HepG2 (cell line): ENCODE data around the gene DNM1L. TPM values are rescaled to one million over a fixed set of nuclear protein-coding genes. Genes with fewer than 3 reads are reported as not detected.

Experiments
- ARID4A ChIP-seq: sonication (generic); formaldehyde crosslinking; IDR thresholded peaks from 2 replicates; pipeline ENCODE4 v1.5.0; 2020; ENCODE audit warnings: mild to moderate bottlenecking, missing genetic modification reagents, borderline replicate concordance
- ATF1 ChIP-seq: IDR thresholded peaks from 2 replicates; pipeline ENCODE4 v1.6.1; 2016; ENCODE audit warnings: mild to moderate bottlenecking, control low read depth
- ATRX ChIP-seq: sonication (generic); formaldehyde crosslinking; IDR thresholded peaks from 2 replicates; pipeline ENCODE4 v1.4.0; 2020; ENCODE audit warnings: missing genetic modification reagents, borderline replicate concordance
- ELF3 ChIP-seq: IDR thresholded peaks from 2 replicates; pipeline ENCODE4 v1.6.1; 2016; ENCODE audit warnings: missing genetic modification reagents, missing compliant biosample characterization
- FOXC1 ChIP-seq: sonication (generic); formaldehyde crosslinking; IDR thresholded peaks from 2 replicates; pipeline ENCODE4 v1.8.0; 2022; ENCODE audit warnings: mild to moderate bottlenecking, missing genetic modification reagents, borderline replicate concordance
- GTF3A ChIP-seq: sonication (generic); formaldehyde crosslinking; conservative IDR thresholded peaks from 2 replicates; pipeline ENCODE4 v1.4.0; 2020; ENCODE audit warnings: mild to moderate bottlenecking, missing genetic modification reagents
- HOXA5 ChIP-seq: sonication (generic); formaldehyde crosslinking; IDR thresholded peaks from 2 replicates; pipeline ENCODE4 v1.4.0; 2020; ENCODE audit warnings: missing genetic modification reagents
- KAT2B ChIP-seq: fragments of 150-350 bp; IDR thresholded peaks from 2 replicates; pipeline ENCODE4 v1.6.1; 2014; ENCODE audit warnings: low read depth, low read length, borderline replicate concordance
- KLF12 ChIP-seq: sonication (generic); formaldehyde crosslinking; IDR thresholded peaks from 2 replicates; pipeline ENCODE4 v1.4.0; 2020; ENCODE audit warnings: missing genetic modification reagents, borderline replicate concordance
- KLF6 ChIP-seq: IDR thresholded peaks from 2 replicates; pipeline ENCODE4 v1.8.0; 2016; ENCODE audit warnings: missing biosample characterization, missing genetic modification reagents
- NFKBIZ ChIP-seq: IDR thresholded peaks from 2 replicates; pipeline ENCODE4 v1.6.1; 2018; ENCODE audit warnings: missing genetic modification reagents, missing compliant biosample characterization
- RNF219 ChIP-seq: sonication (generic); formaldehyde crosslinking; IDR thresholded peaks from 2 replicates; pipeline ENCODE4 v1.5.0; 2020; ENCODE audit warnings: mild to moderate bottlenecking, missing genetic modification reagents
- THAP11 ChIP-seq: IDR thresholded peaks from 2 replicates; pipeline ENCODE4 v1.6.1; 2016; ENCODE audit warnings: missing biosample characterization, missing genetic modification reagents
- ZBTB46 ChIP-seq: sonication (generic); formaldehyde crosslinking; IDR thresholded peaks from 2 replicates; pipeline ENCODE4 v1.4.0; 2020; ENCODE audit warnings: mild to moderate bottlenecking, missing genetic modification reagents, borderline replicate concordance
- ZKSCAN8 ChIP-seq: IDR thresholded peaks from 2 replicates; pipeline ENCODE4 v1.6.1; 2016; ENCODE audit warnings: borderline replicate concordance, missing genetic modification reagents, missing compliant biosample characterization
- ZNF205 ChIP-seq: IDR thresholded peaks from 2 replicates; pipeline ENCODE4 v1.6.1; 2018; ENCODE audit warnings: missing biosample characterization, missing genetic modification reagents
- ZNF232 ChIP-seq: sonication (generic); formaldehyde crosslinking; IDR thresholded peaks from 2 replicates; pipeline ENCODE4 v1.4.0; 2020; ENCODE audit warnings: missing genetic modification reagents, borderline replicate concordance
- ZNF292 ChIP-seq: sonication (generic); formaldehyde crosslinking; IDR thresholded peaks from 2 replicates; pipeline ENCODE4 v1.8.1; 2022; ENCODE audit warnings: mild to moderate bottlenecking, low read depth, missing genetic modification reagents, borderline replicate concordance
- ZNF430 ChIP-seq: sonication (generic); formaldehyde crosslinking; IDR thresholded peaks from 2 replicates; pipeline ENCODE4 v1.9.0; 2021; ENCODE audit warnings: mild to moderate bottlenecking, missing genetic modification reagents
- ZNF44 ChIP-seq: sonication (generic); formaldehyde crosslinking; IDR thresholded peaks from 2 replicates; pipeline ENCODE4 v1.5.1; 2020; ENCODE audit warnings: mild to moderate bottlenecking, missing genetic modification reagents
- ZNF850 ChIP-seq: sonication (generic); formaldehyde crosslinking; conservative IDR thresholded peaks from 2 replicates; pipeline ENCODE4 v1.9.0; 2021; ENCODE audit warnings: mild to moderate bottlenecking, missing genetic modification reagents
- polyA plus RNA-seq, 8 experiments: library from polyadenylated mRNA; depleted of rRNA in 3 of 8; stranded (reverse) in 7 of 8; unstranded in 1 of 8; fragments of >200 nt; fragmentation: Illumina TruSeq in 4 of 8; extraction: Trizol in 4 of 8; gene quantifications; 2 replicates each; pipeline versions ENCODE4 v1.2.1 to v1.2.3, GENCODE V29; 2011 to 2016; ENCODE audit warnings: low read depth in 4 of 8, missing spikeins in 1 of 8, mixed read lengths in 1 of 8; ENCODE audit not compliant: insufficient read depth in 1 of 8
- total RNA-seq, 5 experiments: library from RNA; depleted of rRNA; stranded (reverse); fragments of >200 nt; fragmentation: Illumina TruSeq; extraction: Trizol; gene quantifications; 2 replicates each; pipeline ENCODE4 v1.2.3, GENCODE V29; 2016; ENCODE audit warnings: low read depth in 1 of 5

Gene DNM1L
- total and polyA plus RNA-seq, 2 of the 13 experiments (the other 11 are each of a cell fraction or from before 2014, with no cell fraction given): 35.9 to 65.8 TPM

GRCh38 chr12:32679091-32679919 is at the start of gene DNM1L (continued):
- TF ChIP-seq ZNF430 (CRISPR knock-in tag) (peak; percentile 79; the same call in 1 of the 2 replicates), RNF219 (CRISPR knock-in tag) (no peak), THAP11 (CRISPR knock-in tag) (peak; percentile 99), ZBTB46 (CRISPR knock-in tag) (0 out of 2 replicates have a peak, but pooled peaks have one; percentile 77), ATF1 (CRISPR knock-in tag) (no peak), ZNF232 (CRISPR knock-in tag) (no peak), ZNF44 (no peak), ZKSCAN8 (CRISPR knock-in tag) (no peak), KLF6 (peak; percentile 65; the same call in 1 of the 2 replicates), ELF3 (CRISPR knock-in tag) (peak; percentile 87), NFKBIZ (no peak), KLF12 (CRISPR knock-in tag) (peak; percentile 69; the same call in 1 of the 2 replicates), ATRX (CRISPR knock-in tag) (no peak), ARID4A (CRISPR knock-in tag) (peak; percentile 95), FOXC1 (CRISPR knock-in tag) (peak; percentile 77), ZNF205 (CRISPR knock-in tag) (peak; percentile 65; the same call in 1 of the 2 replicates), ZNF850 (CRISPR knock-in tag) (0 out of 2 replicates have a peak, but pooled peaks have one; percentile 76), GTF3A (CRISPR knock-in tag) (no peak), HOXA5 (CRISPR knock-in tag) (peak; percentile 86), ZNF292 (no peak), KAT2B (no peak)
